Stomach (tissue), 4 donors: ENCODE results near the gene USP10.

Source experiments
- POLR2A ChIP-seq, 4 donors: fragments of 450-650 bp; IDR thresholded peaks; one replicate each; pipeline ENCODE4 v1.6.1; 2016; ENCODE audit warnings: antibody characterized with exemption in 4 of 4, control low read depth in 2 of 4, mild to moderate bottlenecking in 1 of 4, moderate library complexity in 1 of 4
- POLR2AphosphoS5 ChIP-seq, 3 donors: sonication (generic); formaldehyde crosslinking; IDR thresholded peaks; one replicate each; pipeline ENCODE4 v1.6.1; 2016; ENCODE audit warnings: antibody characterized with exemption in 3 of 3

DNA sequence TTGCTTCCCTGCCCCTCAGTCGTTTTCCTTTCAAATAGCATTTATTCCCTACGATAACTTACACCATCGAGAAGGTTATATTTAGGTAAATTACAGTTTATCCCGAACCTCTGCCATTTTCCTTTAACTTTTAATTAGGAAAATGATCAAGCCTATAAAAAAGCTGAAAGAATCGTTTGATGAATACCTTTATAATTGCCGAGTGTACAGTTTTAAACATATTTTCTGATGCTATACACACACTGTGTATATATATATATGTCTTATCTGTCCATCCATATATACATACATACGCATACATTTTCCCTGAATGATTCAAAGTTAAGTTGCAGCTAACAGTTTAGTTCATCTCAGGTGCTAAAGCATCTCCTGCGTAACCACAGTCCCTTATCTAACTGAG is 63.4 kb downstream of the USP10 start:
- TF ChIP-seq POLR2AphosphoS5 (IDR thresholded peaks at IDR 0.05), result no peak
- TF ChIP-seq POLR2A (IDR thresholded peaks at IDR 0.05), result no peak
